ENCODE data around the gene C12orf76.
"Not testable (repeated sequence)": the region's sequence is repeated elsewhere in the genome, so short reads cannot be mapped to it uniquely, and the experiment has no call there.

C12orf76 gene, protein sequence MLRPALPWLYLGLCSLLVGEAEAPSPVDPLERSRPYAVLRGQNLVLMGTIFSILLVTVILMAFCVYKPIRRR

GRCh38 chr12:110048242-110049027, at the start of gene C12orf76:
Gene C12orf76, minus strand, starts transcription at chr12:110048522. Its CDS starts 27 bp downstream, at chr12:110048495.
- DNase-seq = peak; percentile 98

- no peak for DNase-seq
Measured at GRCh38 chr12:110093631-110094311, 45.4 kb upstream of the C12orf76 start.

DNA sequence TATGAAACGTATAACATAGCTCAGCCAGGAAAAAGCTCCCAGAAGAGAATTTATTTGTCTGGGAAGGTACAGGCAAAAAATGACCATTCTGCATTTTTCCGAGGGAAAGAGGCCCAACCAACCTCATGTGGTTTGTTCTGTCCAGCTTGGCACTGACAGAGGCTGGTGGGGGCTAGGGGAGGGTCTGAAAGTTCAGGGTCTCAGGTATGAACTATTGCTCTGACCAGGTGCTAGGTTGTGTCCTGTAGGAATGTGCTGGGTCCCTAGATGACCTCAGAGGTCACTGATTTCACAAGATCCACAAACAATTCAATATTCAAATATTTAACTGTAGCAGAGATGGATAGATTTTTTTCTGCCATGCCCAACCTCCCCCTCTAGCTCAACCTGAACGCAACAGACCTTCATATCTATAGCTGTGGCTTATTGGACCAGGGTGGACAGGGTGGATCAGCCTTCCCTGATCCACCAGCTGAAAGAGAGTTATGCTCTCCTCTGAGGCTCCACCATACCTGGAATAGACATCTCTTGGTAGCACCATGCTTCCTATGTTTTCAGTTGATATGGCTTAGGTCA, 42.9 kb upstream of the C12orf76 start:
- no peak for DNase-seq

DNA sequence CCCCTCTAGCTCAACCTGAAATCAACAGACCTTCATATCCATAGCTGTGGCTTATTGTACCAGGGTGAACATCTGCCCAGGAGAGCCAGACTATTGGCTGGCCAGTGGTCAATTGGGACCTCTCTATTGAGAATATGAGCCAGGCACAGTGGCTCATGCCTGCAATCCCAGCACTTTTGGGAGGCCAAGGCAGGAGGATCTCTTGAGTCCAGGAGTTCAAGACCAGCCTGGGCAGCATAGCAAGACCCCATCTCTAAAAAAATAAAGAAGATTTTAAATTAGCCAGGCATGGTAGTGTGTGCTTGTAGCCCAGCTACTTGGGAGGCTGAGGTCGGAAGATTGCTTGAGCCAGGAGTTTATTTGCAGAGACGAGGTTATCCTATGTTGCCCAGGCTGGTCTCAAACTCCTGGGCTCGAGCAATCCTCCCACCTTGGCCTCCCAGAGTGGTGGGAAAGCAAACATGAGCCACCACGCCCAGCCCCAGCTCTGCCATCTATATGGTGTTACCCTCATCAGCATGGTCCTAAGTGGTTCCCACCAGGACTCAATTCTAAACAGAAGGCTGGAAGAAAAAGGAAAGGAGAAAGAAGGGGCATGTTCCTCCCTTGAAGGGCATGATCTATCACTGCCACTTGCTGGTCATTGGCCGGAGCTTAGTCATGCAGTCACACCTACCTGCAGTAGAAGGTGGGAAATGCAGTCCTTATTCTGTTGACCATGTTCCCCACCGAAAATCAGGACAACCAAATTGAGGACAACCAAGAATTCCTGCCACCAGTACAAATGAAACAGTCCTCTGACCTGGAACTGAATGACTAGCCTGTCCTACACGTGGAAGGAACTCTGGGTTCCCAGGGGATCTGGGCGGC, 42.2 kb upstream of the C12orf76 start:
- DNase-seq = no peak

DNA sequence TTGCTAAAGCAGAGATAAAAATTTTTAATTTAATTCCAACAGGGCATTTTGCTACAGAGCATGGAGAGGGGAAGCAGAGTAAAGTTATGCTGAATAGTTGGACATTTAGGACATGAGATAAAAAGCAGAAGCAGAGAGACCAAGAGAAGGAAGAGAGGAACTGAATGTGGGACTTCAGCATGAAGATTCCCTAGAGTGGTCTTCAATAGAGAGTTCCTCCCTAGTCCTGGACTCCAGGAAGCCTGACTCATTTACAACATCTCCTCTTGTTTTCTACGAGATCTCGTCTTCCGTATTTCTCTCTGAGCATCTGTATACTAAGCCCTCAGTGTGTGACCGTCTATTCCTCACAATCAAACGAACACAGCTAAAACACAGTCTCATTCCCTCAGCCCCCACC, 40.6 kb upstream of the C12orf76 start:
- no peak for DNase-seq

DNA sequence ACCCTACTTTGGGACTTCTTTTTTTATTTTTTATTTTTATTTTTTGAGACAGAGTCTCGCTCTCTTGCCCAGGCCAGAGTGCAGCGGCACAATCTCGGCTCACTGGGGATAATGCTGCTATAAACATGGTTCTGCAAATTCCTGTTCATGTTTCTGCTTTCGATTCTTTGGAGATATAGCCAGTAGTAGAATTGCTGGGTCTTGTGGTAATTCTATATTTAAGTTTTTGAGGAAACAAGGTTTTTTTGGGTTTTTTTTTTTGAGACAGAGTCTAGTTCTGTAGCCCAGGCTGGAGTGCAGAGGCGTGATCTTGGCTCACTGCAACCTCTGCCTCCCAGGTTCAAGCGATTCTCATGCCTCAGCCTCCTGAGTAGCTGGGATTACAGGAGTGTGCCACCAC, 39.9 kb upstream of the C12orf76 start:
- DNase-seq = not testable (repeated sequence)

DNA sequence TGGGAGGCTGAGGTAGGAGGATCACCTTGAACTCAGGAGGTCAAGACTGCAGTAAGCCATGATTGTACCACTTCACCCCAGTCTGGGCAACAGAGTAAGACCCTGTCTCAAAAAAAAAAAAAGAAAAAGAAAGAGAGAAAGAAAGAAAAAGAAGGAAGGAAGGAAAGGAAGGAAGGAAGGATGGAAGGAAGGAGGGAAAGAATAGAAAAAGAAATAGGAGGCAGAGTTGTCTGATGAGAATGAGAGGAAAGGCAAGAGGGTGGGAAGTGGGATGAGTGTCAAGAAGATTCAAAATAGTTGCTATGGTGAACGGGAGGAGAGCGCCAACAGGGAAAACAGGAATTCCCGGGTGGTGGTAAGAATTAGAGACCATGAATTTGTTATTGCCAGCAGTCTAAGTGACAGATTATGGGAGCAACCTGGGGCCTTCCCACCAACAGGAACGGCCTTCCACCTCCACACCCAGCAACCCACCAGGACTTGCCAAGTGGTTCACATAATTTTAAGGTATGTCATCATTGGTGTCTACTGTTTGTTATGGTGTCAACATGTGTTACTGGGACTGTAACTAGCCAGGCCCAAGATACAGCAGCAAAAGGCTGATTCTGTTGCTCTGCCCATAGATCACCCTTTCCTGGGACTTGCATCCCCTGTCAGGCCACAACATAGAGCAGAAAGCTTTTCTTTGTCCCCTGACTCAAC, 36.1 kb upstream of the C12orf76 start:
- no peak for DNase-seq

- no peak for DNase-seq
Measured at GRCh38 chr12:110080410-110080809, 32.1 kb upstream of the C12orf76 start.

- peak; percentile 63 for DNase-seq
Measured at GRCh38 chr12:110079477-110080400, 31.4 kb upstream of the C12orf76 start.

- DNase-seq = no peak
Measured at GRCh38 chr12:110077800-110078199, 29.5 kb upstream of the C12orf76 start.

- DNase-seq = no peak
Measured at GRCh38 chr12:110075880-110076279, 27.6 kb upstream of the C12orf76 start.

DNA sequence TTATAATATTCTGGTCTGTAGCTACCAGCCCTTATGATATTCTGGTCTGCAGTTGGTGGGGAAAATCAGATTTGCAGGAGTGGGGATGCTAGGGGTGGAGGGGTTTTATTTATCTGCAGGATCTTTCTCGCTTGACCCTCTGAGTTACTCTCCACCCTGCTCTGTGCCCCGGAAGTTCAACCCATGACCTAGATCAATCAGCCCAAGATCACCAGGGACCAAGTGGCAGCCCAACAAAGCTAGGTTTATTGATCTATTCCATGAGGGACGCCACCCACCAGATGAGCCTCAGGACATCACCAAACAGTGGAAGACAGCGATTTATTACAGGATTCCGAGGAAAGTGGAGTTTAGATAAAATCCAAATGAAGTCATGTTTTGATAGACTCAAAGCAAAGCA, 25.8 kb upstream of the C12orf76 start:
- no peak for DNase-seq

- peak; percentile 29 for DNase-seq
Measured at GRCh38 chr12:110073049-110073831, 24.9 kb upstream of the C12orf76 start.

DNA sequence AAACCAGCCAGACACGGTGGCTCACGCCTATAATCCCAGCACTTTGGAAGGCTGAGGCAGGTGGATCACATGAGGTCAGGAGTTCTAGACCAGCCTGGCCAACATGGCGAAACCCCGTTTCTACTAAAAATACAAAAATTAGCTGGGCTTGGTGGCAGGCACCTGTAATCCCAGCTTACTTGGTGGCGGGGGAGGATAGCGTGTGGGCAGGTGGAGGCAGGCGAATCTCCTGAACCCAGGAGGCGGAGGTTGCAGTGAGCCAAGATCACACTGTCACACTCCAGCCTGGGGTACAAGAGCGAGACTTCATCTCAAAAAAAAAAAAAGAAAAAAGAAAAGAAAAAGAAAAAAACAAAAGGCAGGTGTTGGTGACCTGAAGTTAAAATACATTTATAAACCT, 24.3 kb upstream of the C12orf76 start:
- DNase-seq = not testable (repeated sequence)

DNA sequence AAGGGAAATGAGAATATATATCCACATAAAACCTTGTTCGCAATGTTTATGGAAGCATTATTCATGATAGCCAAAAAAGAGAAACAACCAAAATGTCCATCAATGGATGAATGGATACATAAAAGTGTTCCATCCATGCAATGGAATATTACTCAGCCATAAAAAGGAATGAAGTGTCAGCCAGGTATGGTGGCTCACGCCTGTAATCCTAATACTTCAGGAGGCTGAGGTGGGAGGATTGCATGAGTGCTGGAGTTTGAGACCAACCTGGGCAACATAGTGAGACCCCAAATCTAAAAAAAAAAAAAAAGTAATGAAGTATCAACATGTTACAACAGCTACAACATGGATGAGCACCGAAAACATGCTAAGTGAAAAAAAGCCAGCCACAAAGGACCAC, 23.6 kb upstream of the C12orf76 start:
- DNase-seq = no peak

DNA sequence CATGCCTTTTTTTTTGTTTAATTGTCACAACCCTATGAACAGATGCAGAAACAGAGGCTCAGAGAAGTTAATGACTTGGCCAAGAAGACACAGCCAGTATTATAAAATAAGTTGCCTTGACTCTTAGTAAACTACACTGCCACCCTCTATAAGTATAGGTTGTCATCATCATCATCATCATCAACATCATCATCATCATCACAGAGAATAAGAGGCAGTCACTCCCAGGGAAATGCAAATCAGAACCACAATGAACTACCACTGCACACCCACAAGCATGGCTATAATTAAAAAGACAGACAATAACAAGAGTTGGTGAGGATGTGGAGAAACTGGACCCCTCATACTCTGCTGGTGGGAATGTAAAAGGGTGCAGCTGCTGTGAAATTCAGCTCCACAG, 23.2 kb upstream of the C12orf76 start:
- no peak for DNase-seq

DNA sequence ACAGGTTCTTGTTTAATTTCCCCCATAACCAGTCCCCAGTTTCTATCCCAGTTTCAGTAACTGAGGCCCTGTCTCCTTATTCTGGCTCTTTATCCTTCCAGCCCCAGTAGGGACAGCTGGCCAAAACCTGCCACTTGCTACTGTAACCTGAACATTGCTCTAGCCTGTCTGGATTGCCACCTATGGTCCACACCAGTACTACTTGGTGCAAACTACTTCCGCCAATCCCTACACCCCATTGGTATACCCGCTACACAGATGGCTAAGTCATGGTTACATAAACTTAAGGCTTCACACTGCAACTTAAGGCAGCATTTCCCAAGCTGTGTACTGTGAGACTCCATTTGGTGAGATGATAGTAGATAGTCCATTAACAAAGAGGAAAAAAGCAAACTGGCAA, 20.3 kb upstream of the C12orf76 start:
- DNase-seq = no peak

DNA sequence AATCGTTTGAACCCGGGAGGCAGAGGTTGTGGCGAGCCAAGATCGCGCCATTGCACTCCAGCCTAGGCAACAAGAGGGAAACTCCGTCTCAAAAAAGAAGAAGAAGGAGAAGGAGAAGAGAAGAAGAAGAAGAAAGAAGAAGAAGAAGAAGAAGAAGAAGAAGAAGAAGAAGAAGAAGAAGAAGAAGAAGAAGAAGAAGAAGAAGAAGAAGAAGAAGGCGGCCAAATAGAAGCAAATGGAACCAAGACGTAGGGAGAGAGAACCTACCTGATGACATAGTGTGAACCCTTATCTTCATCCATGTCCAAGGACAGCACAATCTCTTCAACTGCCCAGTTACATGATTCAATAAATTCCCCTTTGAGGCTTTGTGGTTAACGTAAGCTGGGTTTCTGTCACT, 19.8 kb upstream of the C12orf76 start:
- DNase-seq = not testable (repeated sequence)

- no peak for DNase-seq
Measured at GRCh38 chr12:110067531-110067930, 19.2 kb upstream of the C12orf76 start.

GRCh38 chr12:110065540-110065939, 17.2 kb upstream of the C12orf76 start:
- no peak for DNase-seq

Data from NCI-H774 (cell line).